SK-N-DZ (cell line): ENCODE data around the gene UNC13B.

ENCODE experiments used
- DNase-seq: peaks from one replicate; pipeline ENCODE4 v3.0.0-alpha.2; 2015; ENCODE audit warnings: low spot score

The UNC13B gene

DNA sequence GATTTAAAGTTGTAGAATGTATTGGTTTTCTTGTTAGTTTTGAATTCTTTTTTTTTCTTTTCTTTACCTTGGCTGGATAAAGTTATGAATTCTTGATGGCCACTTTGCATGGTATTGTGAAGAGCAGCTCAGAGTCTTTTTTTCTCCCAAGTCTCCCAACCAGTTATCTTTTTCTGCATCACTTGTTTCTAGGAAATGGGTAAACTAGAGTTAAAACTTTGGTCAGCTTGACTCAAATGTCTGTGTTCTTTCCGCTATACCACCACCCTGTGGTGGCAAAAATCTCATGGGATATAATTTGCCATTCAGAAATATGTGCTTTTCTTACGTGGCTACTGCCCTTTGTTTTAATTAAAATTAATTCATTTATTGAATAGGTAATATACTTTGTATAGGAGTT is 113.2 kb downstream of the UNC13B start:
- no peak for DNase-seq

GRCh38 chr9:35277171-35277520 is 115.3 kb downstream of the UNC13B start:
- no peak for DNase-seq

GRCh38 chr9:35277628-35278359 is 116.0 kb downstream of the UNC13B start:
- no peak for DNase-seq

DNA sequence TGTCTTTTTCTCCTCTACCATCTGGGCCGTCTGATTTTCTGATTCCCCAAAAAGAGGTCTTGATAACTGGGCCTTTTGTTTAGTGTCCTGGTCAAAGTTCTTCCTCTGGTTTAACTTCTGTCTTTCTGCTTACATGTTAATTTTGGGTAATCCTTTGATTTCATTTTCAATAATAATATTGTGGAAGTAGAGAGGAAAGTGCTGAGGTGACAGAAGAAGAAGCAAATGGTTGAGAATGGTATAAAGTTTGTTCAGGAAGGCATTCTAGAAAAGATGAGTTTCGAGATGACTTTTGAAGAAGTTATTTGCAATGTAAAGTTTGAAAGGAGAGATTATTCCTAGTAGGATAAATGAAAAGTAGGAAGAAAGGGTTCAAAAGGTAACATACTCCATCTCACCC is 118.1 kb downstream of the UNC13B start:
- DNase-seq, result no peak

DNA sequence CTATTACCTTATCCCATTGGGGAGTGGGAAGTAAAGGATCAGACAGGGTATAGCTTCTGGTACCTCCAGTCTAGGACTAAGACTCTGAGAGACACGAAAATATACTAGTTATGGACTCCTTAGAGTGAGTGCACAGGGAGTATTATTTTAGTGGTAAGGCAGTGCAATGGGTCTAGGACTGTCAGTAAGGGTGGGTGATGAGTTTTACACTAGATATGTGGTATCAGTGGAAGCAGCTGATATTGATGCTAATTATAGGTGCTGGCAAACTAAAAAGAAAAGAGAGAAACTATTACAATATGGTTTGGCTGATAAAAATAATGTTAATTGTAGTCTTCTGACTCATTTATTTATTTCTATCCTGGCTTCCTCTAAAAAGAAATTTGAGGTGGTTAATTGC is 118.6 kb downstream of the UNC13B start:
- no peak for DNase-seq

- no peak for DNase-seq
These were observed 123.9 kb downstream of the UNC13B start for GRCh38 chr9:35285731-35286130.

- DNase-seq, result no peak
These were observed 124.6 kb downstream of the UNC13B start for GRCh38 chr9:35286381-35286780.

GRCh38 chr9:35287987-35288632 is 126.3 kb downstream of the UNC13B start:
- DNase-seq, result no peak

GRCh38 chr9:35288778-35289177 is 127.0 kb downstream of the UNC13B start:
- no peak for DNase-seq

- DNase-seq, result no peak
These were observed 131.7 kb downstream of the UNC13B start for GRCh38 chr9:35293376-35293964.

GRCh38 chr9:35294066-35294465 is 132.3 kb downstream of the UNC13B start:
- DNase-seq, result no peak

DNA sequence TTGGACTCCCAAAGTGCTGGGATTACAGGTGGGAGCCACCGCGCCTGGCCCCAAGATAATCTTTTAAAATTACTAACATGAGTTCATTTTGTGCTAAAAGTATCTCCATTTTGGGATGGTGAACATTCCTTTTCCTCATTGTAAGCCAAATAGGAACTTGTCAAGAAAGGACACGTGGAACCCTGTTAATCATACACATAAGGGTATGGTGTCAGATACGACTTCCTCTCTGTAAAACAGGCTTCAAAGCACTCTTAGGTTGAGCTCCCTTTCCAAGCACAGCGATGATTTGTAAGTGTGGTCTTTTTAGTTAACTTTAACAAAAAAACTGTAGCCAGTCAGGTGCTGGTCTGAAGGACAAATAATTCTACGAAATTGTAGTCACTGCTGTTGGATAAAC is 132.7 kb downstream of the UNC13B start:
- DNase-seq, result no peak

DNA sequence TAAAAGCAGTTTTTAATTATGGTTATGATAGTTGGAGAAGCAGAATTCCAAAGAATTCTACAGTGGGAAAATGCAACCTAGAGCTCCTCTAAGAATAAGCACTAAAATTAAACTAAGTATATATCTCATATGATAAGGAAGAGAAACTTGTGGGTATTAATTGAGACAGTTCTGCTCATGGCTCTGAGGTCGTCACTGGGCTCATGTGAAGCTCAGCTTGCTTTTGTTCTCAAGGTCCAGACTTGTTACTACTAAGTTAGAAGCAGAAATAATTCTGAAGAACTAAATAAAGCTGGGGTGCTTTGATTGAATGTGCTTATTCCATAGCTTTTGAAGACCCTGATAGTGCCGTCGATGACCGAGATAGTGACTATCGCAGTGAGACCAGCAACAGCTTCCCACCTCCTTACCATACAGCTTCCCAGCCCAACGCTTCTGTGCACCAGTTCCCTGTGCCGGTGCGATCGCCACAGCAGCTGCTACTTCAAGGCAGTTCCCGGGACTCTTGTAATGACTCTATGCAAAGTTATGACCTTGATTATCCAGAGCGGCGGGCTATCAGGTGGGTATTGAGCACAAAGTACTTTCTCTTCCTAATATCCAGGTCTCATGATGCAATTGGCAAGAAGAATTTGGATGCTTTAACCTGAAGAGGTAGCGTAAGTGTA is 133.7 kb downstream of the UNC13B start:
- no peak for DNase-seq

DNA sequence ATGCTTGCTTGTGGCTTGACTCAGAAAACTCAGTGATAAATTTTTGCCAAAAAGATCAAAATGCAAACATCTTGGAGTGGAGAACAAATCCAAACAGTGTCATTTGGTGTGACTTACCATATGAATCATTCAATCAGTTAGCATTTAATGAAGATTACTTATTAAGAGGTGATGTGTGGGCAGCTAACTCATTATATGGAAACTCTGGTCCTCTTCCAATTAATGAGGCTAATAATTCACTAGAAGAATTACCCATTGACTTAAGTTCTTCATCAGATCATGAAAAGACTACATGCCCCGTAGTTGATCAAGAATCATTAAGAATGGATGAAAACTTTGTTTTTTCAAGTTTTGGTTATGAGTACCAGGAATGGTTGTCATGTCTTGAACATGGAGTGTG is 141.8 kb downstream of the UNC13B start:
- DNase-seq, result no peak

GRCh38 chr9:35306283-35306682 is 144.5 kb downstream of the UNC13B start:
- no peak for DNase-seq

DNA sequence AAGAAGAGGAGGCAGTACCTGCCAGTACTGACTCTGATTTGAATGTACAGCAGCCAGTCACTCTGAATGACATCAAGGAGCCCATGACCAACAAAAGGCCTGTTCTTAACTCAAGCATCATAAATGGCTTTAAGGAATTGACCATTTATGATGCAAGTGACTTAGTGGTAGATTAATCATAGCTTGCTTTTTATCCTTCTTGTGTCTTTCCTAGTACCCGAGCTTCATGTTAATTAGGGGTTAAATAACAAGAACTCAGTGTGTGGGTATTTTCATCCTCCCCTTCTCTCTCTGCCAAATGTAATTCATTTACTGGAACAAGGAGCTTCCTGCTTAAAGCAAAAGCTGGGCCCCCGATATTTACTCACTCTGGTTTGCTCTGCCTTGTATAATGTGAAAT is 146.5 kb downstream of the UNC13B start:
- DNase-seq, result no peak

GRCh38 chr9:35311891-35312639 is 150.3 kb downstream of the UNC13B start:
- no peak for DNase-seq

- no peak for DNase-seq
These were observed 151.7 kb downstream of the UNC13B start for GRCh38 chr9:35313460-35313859.

DNA sequence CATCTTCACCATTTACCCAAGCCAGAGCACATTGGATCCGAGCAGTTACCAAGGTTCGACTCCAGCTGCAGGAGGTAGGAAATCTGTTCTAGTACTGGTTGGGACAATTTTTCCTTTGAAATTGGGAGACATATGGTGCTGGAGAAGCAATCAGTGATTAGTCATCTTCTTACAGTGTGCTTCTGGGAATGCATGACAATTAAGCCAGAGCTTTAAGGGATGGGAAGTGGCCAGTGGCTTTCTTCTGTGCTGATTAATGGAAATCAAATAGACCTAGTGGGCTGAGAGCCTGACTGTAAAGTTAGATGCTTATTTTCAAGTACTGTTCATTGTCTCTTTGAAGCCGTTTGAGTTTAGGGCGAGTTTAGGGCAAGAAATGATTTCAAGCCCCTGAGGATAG is 152.1 kb downstream of the UNC13B start:
- DNase-seq, result no peak

- no peak for DNase-seq
These were observed 156.9 kb downstream of the UNC13B start for GRCh38 chr9:35318741-35319140.

GRCh38 chr9:35322075-35322885 is 160.5 kb downstream of the UNC13B start:
- DNase-seq, result no peak
